HG03060 (cell line): ENCODE measurements around the gene COG7.
"Not testable (repeated sequence)": the region's sequence is repeated elsewhere in the genome, so short reads cannot be mapped to it uniquely, and the experiment has no call there.

Experiments
- ATAC-seq: cut with Tn5 transposase; IDR thresholded peaks from one replicate; pipeline ENCODE4 v1.9.1; 2021; ENCODE audit warnings: low read depth, moderate number of reproducible peaks; ENCODE audit not compliant: unreplicated experiment

Gene COG7

DNA sequence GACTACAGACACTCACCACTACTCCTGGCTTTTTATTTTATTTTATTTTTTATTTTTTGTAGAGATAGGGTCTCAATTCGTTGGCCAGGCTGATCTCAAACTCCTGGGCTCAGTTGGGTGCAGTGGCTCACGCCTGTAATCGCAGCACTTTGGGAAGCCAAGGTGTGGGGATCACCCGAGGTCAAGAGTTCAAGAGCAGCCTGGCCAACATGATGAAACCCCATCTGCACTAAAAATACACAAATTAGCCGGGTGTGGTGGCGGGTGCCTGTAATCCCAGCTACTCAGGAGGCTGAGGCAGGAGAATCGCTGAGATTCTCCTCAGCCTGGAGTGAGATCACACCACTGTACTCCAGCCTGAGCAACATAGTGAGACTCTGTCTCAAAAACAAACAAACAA, 86.6 kb downstream of the COG7 start:
- ATAC-seq = not testable (repeated sequence)

DNA sequence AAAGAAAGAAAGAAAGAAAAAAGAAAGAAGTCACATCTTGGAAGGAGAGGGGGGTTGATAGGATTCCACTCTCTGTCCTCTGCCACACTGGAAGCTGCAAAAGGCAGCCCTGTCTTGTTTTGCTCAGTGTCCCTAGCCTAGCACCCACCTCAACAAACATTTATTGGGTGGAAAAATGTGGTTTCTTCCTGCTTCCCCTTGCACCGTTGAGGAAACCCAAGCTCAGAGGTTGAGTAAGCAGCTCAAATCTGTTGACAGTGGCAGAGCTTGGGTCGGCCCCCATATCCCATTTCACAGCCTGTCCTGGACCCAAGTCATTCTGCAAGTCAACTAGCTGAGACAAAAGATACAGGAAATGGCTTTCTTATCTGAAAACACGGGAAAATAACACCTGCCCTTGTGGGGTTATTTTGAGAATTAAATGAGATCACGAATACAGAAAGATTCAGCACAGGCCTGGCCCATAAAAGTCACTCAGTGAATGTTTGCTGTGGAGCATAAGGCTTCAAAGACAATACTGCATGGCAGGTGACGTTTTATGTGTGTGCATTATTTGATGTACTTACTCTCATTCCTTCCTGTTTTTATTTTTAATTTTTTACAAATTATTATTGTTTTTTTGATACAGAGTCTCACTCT, 87.3 kb downstream of the COG7 start:
- ATAC-seq = no peak

GRCh38 chr16:23362460-23363317, 90.3 kb downstream of the COG7 start:
- no peak for ATAC-seq

DNA sequence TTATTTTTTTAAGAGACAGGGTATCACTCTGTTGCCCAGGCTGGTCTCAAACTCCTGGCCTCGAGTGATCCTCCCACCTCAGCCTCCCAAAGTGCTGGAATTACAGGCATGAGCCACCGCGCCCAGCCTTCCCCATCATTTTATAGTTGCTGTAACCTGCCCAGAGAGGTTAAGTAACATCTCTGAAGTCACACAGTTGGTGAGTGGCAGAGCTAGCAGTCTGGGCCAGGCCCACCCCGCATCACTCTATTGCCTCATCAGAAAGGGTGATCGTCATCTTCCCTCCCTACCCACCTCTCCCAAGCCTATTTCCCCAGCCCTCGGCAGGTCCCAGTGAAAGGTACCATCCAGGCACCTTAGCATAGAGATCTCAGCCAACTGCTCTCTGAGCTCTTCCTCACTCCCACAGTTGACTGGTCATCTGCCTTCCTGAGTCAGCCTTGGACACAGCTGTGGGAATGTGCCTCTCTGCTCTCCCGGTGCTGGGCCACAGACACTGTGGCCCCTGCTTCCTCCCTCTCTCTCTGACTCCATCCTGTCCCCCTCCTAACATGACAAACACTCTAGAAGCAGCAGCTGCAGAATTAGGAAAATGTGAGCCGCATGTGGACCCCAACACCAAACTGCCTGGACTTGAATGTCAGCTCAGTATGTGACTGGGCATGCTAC, 93.8 kb downstream of the COG7 start:
- ATAC-seq = no peak

- no peak for ATAC-seq
Measured at GRCh38 chr16:23357761-23358290, 95.2 kb downstream of the COG7 start.

- no peak for ATAC-seq
Measured at GRCh38 chr16:23356941-23357340, 96.0 kb downstream of the COG7 start.

DNA sequence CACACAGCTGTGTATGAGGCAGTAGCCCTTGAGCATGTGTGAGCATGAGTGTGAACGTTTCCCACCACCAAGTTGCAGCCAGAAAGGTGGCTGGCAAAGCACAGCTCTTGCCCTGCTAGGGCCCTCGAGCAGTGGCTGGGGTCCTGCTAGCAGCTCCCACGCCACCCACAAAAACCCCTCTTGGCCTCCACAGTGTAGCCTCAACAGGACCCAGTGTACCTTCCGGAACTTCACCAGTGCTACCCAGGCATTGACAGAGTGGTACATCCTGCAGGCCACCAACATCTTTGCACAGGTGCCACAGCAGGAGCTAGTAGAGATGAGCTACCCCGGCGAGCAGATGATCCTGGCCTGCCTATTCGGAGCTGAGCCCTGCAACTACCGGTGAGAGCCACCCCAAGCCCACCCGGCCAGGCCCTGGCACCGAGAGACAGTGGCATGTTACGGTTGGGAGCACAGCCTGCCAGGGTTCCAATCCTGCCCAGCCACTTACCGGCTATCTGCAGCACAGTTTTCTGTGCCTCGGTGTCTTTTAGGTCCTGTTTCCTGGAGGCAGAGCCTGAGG, 97.8 kb downstream of the COG7 start:
- ATAC-seq = no peak

DNA sequence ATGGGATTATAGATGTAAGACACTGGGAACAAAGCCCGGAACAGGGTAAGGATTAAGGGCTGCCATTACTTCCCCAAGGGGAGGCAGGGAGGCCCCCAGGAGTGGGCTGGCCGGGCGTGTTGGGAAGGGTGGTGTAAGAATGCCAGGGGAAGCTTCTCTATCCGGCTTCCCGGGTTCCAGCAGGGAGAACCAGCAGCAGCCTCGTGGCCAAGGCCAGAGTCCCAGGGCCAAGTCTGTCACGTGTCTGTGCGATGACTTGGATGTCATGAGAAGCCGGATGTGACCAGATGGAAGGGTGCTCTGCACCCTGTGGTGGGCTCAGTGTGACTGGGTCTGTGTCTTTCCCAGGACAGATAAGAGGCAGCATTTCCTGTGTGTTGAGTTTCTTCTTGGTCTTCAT, 98.7 kb downstream of the COG7 start:
- no peak for ATAC-seq

DNA sequence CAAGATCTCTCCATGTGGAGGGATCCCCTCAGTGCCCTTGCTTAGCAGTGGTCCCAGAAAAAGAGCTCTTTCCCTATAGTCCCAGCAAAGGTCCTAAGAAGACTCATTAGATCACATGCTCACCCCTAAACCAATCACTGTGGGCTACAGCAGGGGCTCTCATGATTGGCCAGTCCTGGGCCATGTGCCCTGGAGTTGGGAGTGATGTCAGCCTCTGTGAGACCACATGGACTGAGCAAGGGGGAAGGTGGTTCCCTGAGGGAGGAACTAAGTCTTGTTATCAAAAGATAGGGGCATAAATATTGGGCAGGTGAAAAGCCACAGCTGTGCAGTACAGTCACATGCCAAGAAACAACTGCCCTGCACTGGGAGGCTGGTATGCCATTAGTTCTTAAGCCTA, 99.5 kb downstream of the COG7 start:
- ATAC-seq = no peak

DNA sequence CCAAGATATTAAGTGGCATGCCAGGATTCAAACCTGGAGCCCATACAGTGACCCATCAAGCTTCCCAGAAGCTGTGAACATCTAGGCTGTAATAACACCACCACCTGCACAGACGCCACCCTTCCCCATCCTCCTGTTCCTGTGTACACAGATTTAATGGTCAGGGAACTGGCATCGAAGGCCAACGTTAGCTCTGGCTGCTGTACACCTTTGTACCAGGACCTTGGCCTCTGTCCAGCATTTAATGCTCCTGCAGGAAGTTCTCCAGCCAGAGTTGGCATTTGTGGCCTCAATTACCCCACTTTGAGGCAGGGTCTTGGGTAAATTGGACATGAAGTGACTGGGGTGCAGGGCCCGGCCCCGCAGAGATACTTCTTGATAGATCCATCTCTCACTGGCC, 101.6 kb downstream of the COG7 start:
- ATAC-seq = no peak

DNA sequence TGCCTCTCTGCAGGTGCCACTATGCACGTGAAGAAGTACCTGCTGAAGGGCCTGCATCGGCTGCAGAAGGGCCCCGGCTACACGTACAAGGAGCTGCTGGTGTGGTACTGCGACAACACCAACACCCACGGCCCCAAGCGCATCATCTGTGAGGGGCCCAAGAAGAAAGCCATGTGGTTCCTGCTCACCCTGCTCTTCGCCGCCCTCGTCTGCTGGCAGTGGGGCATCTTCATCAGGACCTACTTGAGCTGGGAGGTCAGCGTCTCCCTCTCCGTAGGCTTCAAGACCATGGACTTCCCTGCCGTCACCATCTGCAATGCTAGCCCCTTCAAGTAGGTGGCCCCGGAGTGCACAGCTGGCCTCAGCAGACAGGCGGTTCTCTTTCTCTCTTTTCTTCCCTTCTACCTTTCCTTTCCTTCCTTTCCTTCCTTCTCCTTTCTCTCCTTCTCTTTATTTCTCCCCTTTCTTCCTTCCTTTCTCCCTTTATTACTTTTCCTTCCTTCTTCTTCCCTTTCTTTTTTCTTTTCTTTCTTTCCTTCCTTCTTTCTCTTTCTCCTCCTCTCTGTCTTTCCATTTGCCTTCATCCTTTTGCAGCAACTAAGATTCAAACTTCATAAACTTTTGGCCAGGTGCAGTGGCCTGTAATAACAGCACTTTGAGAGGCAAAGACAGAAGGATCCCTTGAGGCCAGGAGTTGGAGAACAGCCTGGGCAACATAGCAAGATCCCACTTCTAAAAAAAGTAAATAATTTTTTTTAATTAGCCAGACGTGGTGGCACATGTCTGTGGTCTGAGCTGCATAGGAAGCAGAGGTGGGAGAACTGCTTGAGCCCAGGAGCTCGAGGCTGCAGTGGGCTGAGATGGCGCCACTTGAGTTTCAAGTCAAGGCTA, 104.2 kb downstream of the COG7 start:
- ATAC-seq = no peak

DNA sequence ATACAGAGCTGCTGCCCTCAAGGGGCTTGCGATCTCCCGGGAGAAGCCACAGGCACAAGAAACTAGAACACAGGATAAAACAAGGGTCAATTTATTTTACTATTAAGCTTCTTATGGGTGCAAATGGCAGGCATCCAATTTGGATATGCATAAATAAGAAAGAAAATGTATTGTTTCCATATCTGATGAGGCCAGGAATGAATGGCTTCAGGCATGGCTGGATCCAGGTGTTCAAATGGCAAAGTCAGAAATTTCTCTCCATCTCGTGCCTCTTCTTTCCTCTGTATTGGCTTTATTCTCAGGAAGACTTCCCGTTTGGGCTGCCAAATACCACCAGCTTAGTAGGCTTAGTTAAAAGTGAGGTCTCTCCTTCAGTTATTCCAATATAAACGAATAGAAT, 107.8 kb downstream of the COG7 start:
- ATAC-seq = no peak

DNA sequence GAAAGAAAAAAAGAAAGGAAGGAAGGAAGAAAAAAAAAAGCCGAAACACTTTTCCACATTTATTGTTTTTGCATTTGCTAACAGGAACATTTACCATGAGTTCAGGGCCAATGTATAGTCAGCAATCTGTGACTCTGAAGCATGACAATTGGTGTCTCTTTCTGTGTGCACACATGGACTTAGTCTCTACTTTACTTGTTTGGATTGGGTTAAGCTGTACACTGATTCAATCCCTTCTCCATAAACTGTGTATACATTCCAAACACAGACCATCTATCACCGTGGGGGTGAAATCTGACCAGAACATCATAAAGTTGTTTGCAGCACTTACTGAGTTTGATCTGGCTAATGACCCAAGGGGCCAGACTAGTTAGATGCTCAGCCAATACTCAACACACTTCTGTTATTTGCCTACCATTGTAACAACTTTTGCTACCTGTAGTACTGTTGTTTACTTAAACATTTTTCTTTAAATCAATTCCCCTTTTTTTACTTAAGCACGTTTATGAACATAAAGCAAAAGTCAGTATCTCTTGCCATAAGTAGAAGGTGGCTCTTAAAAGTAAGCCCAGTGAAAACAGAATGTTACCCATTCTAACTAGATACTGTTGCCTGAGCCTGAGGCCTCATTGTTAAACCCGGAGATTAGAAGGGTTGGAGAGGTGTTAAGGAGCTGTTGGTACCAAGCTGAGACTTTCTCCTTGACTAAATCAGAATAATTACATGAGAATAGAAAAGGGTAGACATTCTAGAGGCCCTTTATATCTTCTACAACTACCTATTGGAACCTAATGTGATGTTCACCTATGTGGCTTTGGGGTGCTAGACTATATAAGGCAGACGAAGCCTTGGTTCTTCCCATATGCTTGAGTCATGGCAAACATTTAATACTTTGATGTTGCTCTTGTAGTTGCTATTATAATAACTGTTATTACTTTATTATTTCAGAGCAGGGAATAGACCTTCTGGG, 109.1 kb downstream of the COG7 start:
- no peak for ATAC-seq

DNA sequence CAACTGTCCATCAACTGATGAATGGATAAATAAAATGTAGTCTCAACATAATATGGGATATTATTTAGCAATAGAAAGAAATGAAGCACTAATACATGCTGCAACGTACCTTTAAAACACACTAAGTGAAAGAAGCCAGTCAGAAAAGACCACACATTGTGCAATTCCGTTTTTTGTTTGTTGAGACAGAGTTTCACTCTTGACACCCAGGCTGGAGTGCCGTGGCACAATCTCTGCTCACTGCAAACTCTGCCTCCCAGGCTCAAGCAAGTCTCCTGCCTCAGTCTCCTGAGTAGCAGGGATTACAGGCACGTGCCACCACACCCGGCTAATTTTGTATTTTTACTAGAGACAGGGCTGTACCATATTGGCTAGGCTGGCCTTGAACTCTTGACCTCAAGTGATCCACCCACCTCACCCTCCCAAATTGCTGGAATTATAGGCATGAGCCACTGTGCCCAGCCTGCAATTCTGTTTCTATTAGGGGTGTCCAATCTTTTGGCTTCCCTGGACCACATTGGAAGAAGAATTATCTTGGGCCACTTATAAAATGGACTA, 110.8 kb downstream of the COG7 start:
- ATAC-seq = no peak

DNA sequence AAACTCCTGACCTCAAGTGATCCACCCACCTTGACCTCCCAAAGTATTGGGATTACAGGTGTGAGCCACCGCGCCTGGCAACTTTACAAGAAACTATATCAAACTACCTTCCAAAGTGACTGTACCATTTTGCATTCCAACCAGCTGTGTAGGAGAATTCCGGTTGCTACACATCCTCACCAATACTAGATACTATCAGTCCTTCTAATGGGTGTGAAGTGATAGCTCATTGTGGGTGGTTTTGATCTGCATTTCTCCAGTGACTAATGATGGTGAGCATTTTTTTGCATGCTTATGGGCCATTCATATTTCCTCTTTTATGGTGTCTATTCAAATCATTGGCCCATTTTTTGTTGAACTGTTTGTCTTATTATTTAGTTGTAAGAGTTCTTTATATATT, 113.2 kb downstream of the COG7 start:
- ATAC-seq = no peak
